SK-N-SH (cell line): ENCODE measurements around the gene RNASET2. TPM values are rescaled to one million over a fixed set of nuclear protein-coding genes. Genes with fewer than 3 reads are reported as not detected.

ENCODE experiments used
- CTCF ChIA-PET: fragments of 300-600, 350-600 bp; formaldehyde crosslinking; extraction: SDS; loops from one replicate; lab custom pipeline; 2021; lab: Yijun Ruan, JAX
- POLR2A ChIA-PET: fragments of 350-600 bp; sonication (Branson Sonifier 250); formaldehyde crosslinking; extraction: SDS; loops from one replicate; lab custom pipeline; 2020; ENCODE audit warnings: antibody characterized with exemption, inconsistent platforms; lab: Yijun Ruan, JAX
- DNase-seq: peaks from one replicate; pipeline ENCODE4 v3.0.0; 2012
- H2AFZ ChIP-seq: fragments of 200-600 bp; sonication (generic); 2 replicates; pipeline ENCODE4 v1.8.1; 2016; ENCODE audit warnings: antibody characterized with exemption, mild to moderate bottlenecking, low read depth
- H3F3A ChIP-seq: fragments of 200-600 bp; sonication (generic); replicated peaks from 2 replicates; pipeline ENCODE3; 2016; ENCODE audit warnings: antibody characterized with exemption, mild to moderate bottlenecking; ENCODE audit not compliant: insufficient read depth
- H3K27ac ChIP-seq, 2 experiments: fragments of 200-500 bp in 1 of 2; fragments of 200-600 bp in 1 of 2; sonication (Bioruptor generic) in 1 of 2; sonication (generic), shearing (Covaris generic) in 1 of 2; 2 replicates each; pipeline versions ENCODE4 v1.5.1 to v1.6.1; 2014 to 2016; ENCODE audit warnings: low read depth in 2 of 2, inconsistent platforms in 1 of 2, low read length in 1 of 2, mild to moderate bottlenecking in 1 of 2, mixed read lengths in 1 of 2
- H3K27me3 ChIP-seq: fragments of 200-600 bp; sonication (generic), shearing (Covaris generic); 2 replicates; pipeline ENCODE4 v1.6.1; 2016; ENCODE audit warnings: mixed run types; ENCODE audit not compliant: insufficient read depth
- H3K36me3 ChIP-seq, 2 experiments: fragments of 200-500 bp in 1 of 2; fragments of 200-600 bp in 1 of 2; sonication (Bioruptor generic) in 1 of 2; sonication (generic) in 1 of 2; replicated peaks in 1 of 2; 2 replicates each; pipeline versions ENCODE3 to v1.5.1; 2014 to 2016; ENCODE audit warnings: low read length in 1 of 2, mild to moderate bottlenecking in 1 of 2; ENCODE audit not compliant: insufficient read depth in 2 of 2, control insufficient read depth in 1 of 2
- H3K4me1 ChIP-seq, 2 experiments: fragments of 200-500 bp in 1 of 2; fragments of 200-600 bp in 1 of 2; sonication (Bioruptor generic) in 1 of 2; sonication (generic), shearing (Covaris generic) in 1 of 2; 2 replicates each; pipeline versions ENCODE4 v1.5.1 to v1.6.1; 2014 to 2016; ENCODE audit warnings: low read depth in 1 of 2, low read length in 1 of 2, mixed run types in 1 of 2; ENCODE audit not compliant: insufficient read depth in 2 of 2, control insufficient read depth in 1 of 2
- H3K4me2 ChIP-seq: fragments of 200-600 bp; sonication (generic), shearing (Covaris generic); 2 replicates; pipeline ENCODE4 v1.6.1; 2017; ENCODE audit warnings: mixed run types
- H3K4me3 ChIP-seq, 2 experiments: fragments of 200-500 bp in 1 of 2; fragments of 200-600 bp in 1 of 2; sonication (Bioruptor generic) in 1 of 2; sonication (generic), shearing (Covaris generic) in 1 of 2; 2 replicates each; pipeline versions ENCODE4 v1.5.1 to v1.8.1; 2014 to 2016; ENCODE audit warnings: low read depth in 2 of 2, inconsistent platforms in 1 of 2, low read length in 1 of 2, mild to moderate bottlenecking in 1 of 2, mixed read lengths in 1 of 2, moderate library complexity in 1 of 2
- H3K79me2 ChIP-seq: fragments of 200-600 bp; sonication (generic); 2 replicates; pipeline ENCODE4 v1.8.1; 2017; ENCODE audit warnings: mild to moderate bottlenecking; ENCODE audit not compliant: insufficient read depth
- H3K9ac ChIP-seq: fragments of 200-600 bp; sonication (generic); 2 replicates; pipeline ENCODE4 v1.6.1; 2017; ENCODE audit warnings: mixed run types
- H3K9me2 ChIP-seq: fragments of 200-600 bp; sonication (generic); 2 replicates; pipeline ENCODE4 v1.6.1; 2017; ENCODE audit warnings: mixed run types
- H3K9me3 ChIP-seq: fragments of 200-600 bp; sonication (generic); 2 replicates; pipeline ENCODE4 v1.6.1; 2017; ENCODE audit warnings: mixed run types, mild to moderate bottlenecking, moderate library complexity
- H4K20me1 ChIP-seq: fragments of 200-600 bp; sonication (generic); 2 replicates; pipeline ENCODE4 v1.6.1; 2017; ENCODE audit warnings: mild to moderate bottlenecking, mixed run types; ENCODE audit not compliant: insufficient read depth
- CHD2 ChIP-seq: fragments of 150-350 bp; IDR thresholded peaks from 2 replicates; pipeline ENCODE4 v1.6.1; 2018; ENCODE audit warnings: low read length; ENCODE audit not compliant: partially characterized antibody
- CTCF ChIP-seq: fragments of 200-600 bp; sonication (generic); IDR thresholded peaks from 2 replicates; pipeline ENCODE4 v1.6.1; 2017; ENCODE audit warnings: antibody characterized with exemption, mild to moderate bottlenecking, moderate library complexity
- ELF1 ChIP-seq: IDR thresholded peaks from 2 replicates; pipeline ENCODE4 v1.4.0; 2012
- EP300 ChIP-seq, 2 experiments: IDR thresholded peaks; 2 replicates each; pipeline versions ENCODE4 v1.4.0 to v1.6.1; 2012; ENCODE audit warnings: borderline replicate concordance in 1 of 2, low read depth in 1 of 2, low read length in 1 of 2
- GABPA ChIP-seq: IDR thresholded peaks from 2 replicates; pipeline ENCODE4 v1.4.0; 2012; ENCODE audit warnings: low read depth, mild to moderate bottlenecking
- MAX ChIP-seq: IDR thresholded peaks from 2 replicates; pipeline ENCODE4 v1.4.0; 2012; ENCODE audit warnings: low read depth
- MXI1 ChIP-seq: IDR thresholded peaks from 2 replicates; pipeline ENCODE4 v1.6.1; 2012; ENCODE audit warnings: mild to moderate bottlenecking, low read depth, low read length, improper control_type of control experiment
- NFIC ChIP-seq: IDR thresholded peaks from 2 replicates; pipeline ENCODE4 v1.4.0; 2012; ENCODE audit warnings: borderline replicate concordance
- NRF1 ChIP-seq: IDR thresholded peaks from 2 replicates; pipeline ENCODE4 v1.6.1; 2012; ENCODE audit warnings: low read depth, mild to moderate bottlenecking, low read length
- POLR2AphosphoS5 ChIP-seq: IDR thresholded peaks from 2 replicates; pipeline ENCODE4 v1.6.1; 2012; ENCODE audit warnings: low read depth, low read length
- SIN3A ChIP-seq: IDR thresholded peaks from 2 replicates; pipeline ENCODE4 v1.6.1; 2012; ENCODE audit warnings: low read depth, mild to moderate bottlenecking, low read length, moderate library complexity, borderline replicate concordance
- TCF12 ChIP-seq: IDR thresholded peaks from 2 replicates; pipeline ENCODE4 v1.4.0; 2012
- TEAD4 ChIP-seq: IDR thresholded peaks from 2 replicates; pipeline ENCODE4 v1.4.0; 2012; ENCODE audit warnings: mild to moderate bottlenecking, borderline replicate concordance; ENCODE audit not compliant: insufficient read depth
- USF1 ChIP-seq: IDR thresholded peaks from 2 replicates; pipeline ENCODE4 v1.4.0; 2012; ENCODE audit warnings: low read depth, borderline replicate concordance
- WGBS: methylation state at CpG from one replicate; pipeline ENCODE4 v1.1.6; 2017; ENCODE audit warnings: low lambda C conversion rate; 5-methylcytosine and 5-hydroxymethylcytosine counted together
- polyA plus RNA-seq, 3 experiments: library from polyadenylated mRNA; depleted of rRNA; stranded (reverse); fragments of >200 nt; gene quantifications; 2 replicates each; pipeline ENCODE4 v1.2.3, GENCODE V29; 2012
- TF ChIP-seq, protein P1 (sequence below): IDR thresholded peaks from 2 replicates; pipeline ENCODE4; 2012

The RNASET2 gene
- polyA plus RNA-seq, 1 of the 3 experiments (the other 2 are of a cell fraction), result 59.2 TPM

DNA sequence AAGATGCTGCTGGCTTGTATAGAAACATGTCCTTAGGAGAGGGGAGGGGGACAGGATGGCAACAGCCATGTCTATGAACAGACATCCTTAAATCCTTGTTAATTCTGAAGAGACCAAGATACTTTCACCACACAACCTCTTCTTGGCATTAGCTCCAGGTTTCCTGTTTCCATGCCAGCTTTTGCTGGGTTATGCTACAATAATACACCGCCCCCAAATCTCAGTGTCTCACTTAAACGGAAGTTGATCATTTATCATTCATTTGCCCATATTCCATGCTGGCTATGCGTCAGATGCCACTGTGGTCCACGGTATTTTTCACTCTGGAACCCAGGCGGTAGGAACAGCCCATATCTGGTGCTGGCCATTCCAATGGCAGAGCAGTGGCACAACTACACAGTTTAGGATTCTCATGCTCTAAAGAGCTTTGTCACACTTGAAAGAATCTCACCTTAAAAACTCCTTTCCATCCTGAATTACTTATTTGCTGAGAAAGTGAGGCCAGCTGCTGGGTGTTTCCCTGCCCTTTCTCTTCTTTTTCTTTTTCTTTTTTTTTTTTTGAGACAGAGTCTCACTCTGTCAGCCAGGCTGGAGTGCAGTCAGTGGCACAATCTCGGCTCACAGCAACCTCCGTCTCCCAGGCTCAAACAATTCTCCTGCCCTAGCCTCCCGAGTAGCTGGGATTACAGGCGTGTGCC is 3.7 kb upstream of the RNASET2 start:
- H3K4me2 ChIP-seq, result no peak overlapping the region
- H4K20me1 ChIP-seq, result no peaks in the 10 kb centered on the region
- no peak overlapping the region for H3K4me3 ChIP-seq
- ChIA-PET POLR2A (no interaction called here), CTCF (interaction anchor here (0.9 to 3.2 kb wide), 2 partner anchors 173 to 185 kb away, joined by 4 to 12 read pairs; no protein-coding TSS in a partner anchor)
- no peaks in the 10 kb centered on the region for H3K27me3 ChIP-seq
- peaks cover 0 to 14% of the 10 kb centered on the region in 2 experiments; a peak in 1 of 4 replicates for H3K4me1 ChIP-seq
- no peak overlapping the region for H2AFZ ChIP-seq
- H3K9me2 ChIP-seq, result no peaks in the 10 kb centered on the region
- no peak overlapping the region for H3K9ac ChIP-seq
- DNase-seq, result no peak
- TF ChIP-seq ELF1 (no peak), SIN3A (no peak), MXI1 (no peak), CTCF (no peak), TCF12 (no peak)
- TF ChIP-seq, protein P1, sequence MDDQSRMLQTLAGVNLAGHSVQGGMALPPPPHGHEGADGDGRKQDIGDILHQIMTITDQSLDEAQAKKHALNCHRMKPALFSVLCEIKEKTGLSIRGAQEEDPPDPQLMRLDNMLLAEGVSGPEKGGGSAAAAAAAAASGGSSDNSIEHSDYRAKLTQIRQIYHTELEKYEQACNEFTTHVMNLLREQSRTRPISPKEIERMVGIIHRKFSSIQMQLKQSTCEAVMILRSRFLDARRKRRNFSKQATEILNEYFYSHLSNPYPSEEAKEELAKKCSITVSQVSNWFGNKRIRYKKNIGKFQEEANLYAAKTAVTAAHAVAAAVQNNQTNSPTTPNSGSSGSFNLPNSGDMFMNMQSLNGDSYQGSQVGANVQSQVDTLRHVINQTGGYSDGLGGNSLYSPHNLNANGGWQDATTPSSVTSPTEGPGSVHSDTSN, result no peak
- 85% methylated on average over 9 of the region's 9 CpGs for WGBS
- no peaks in the 10 kb centered on the region for H3K9me3 ChIP-seq
- H3F3A ChIP-seq, result no peaks in the 10 kb centered on the region
- no peak overlapping the region for H3K27ac ChIP-seq
- no peaks in the 10 kb centered on the region for H3K79me2 ChIP-seq
- no peaks in the 10 kb centered on the region for H3K36me3 ChIP-seq

GRCh38 chr6:166958926-166959861 is 2.8 kb upstream of the RNASET2 start:
- H3K4me2 ChIP-seq, result no peak overlapping the region
- no peak for DNase-seq
- H3K9me2 ChIP-seq, result no peaks in the 10 kb centered on the region
- H3K4me3 ChIP-seq, result no peak overlapping the region
- H4K20me1 ChIP-seq, result no peaks in the 10 kb centered on the region
- no peaks in the 10 kb centered on the region for H3K27me3 ChIP-seq
- H3K9me3 ChIP-seq, result no peaks in the 10 kb centered on the region
- ChIA-PET POLR2A (no interaction called here), CTCF (interaction anchor here (0.9 to 3.2 kb wide), 2 partner anchors 172 to 184 kb away, joined by 4 to 12 read pairs; no protein-coding TSS in a partner anchor)
- H3K27ac ChIP-seq, result no peak overlapping the region
- no peaks in the 10 kb centered on the region for H3F3A ChIP-seq
- no peaks in the 10 kb centered on the region for H3K36me3 ChIP-seq
- no peak overlapping the region for H3K9ac ChIP-seq
- H3K79me2 ChIP-seq, result no peaks in the 10 kb centered on the region
- WGBS, result 83% methylated on average over 13 of the region's 13 CpGs
- peaks cover 0 to 14% of the 10 kb centered on the region in 2 experiments; a peak in 1 of 4 replicates for H3K4me1 ChIP-seq
- no peak overlapping the region for H2AFZ ChIP-seq
- no peak for TF ChIP-seq CHD2
- no peak for TF ChIP-seq MAX
- no peak for TF ChIP-seq USF1
- no peak for TF ChIP-seq EP300 (IDR thresholded peaks at IDR 0.05; ENCODE audit: borderline replicate concordance in 1 of 2, low read depth in 1 of 2, low read length in 1 of 2)
- no peak for TF ChIP-seq TEAD4
- TF ChIP-seq NFIC, result no peak
- no peak for TF ChIP-seq POLR2AphosphoS5
- TF ChIP-seq GABPA, result no peak
- TF ChIP-seq NRF1, result no peak
- no peak for TF ChIP-seq CTCF
- TF ChIP-seq, protein P1, result no peak
- TF ChIP-seq MXI1, result no peak
